H1 (cell line): ENCODE data around the gene RREB1. TPM values are rescaled to one million over a fixed set of nuclear protein-coding genes. Genes with fewer than 3 reads are reported as not detected.

ENCODE experiments used
- CTCF ChIA-PET: fragments of 300-600 bp; sonication (Branson Sonifier 250); formaldehyde crosslinking; loops from one replicate; lab custom pipeline; 2021; ENCODE audit not compliant: partially characterized antibody; lab: Charles Lee
- POLR2A ChIA-PET: fragments of 300-600 bp; sonication (Branson Sonifier 250); formaldehyde crosslinking; loops from one replicate; lab custom pipeline; 2021; ENCODE audit warnings: inconsistent platforms; ENCODE audit not compliant: partially characterized antibody; lab: Charles Lee
- DNase-seq, 2 experiments: peaks; one replicate each; pipeline versions ENCODE4 v3.0.0 to v3.0.0-alpha.2; 2010 to 2022; ENCODE audit warnings: low spot score in 2 of 2, low read depth in 1 of 2, mixed read lengths in 1 of 2
- FAIRE-seq: peaks from 2 replicates; lab custom pipeline; 2011; peaks lifted over from hg19 to GRCh38; lab: Jason Lieb, UNC
- H2AFZ ChIP-seq: 2 replicates; pipeline ENCODE4 v1.8.1; 2012; ENCODE audit warnings: low read length, inconsistent platforms
- H2AK5ac ChIP-seq: 2 replicates; pipeline ENCODE4 v1.6.1; 2013; ENCODE audit warnings: low read depth, low read length
- H2BK120ac ChIP-seq: replicated peaks from 2 replicates; pipeline ENCODE3; 2013; ENCODE audit warnings: low read depth, low read length, inconsistent platforms
- H2BK12ac ChIP-seq: 2 replicates; pipeline ENCODE4 v1.6.1; 2013; ENCODE audit warnings: low read depth, low read length
- H2BK15ac ChIP-seq: 2 replicates; pipeline ENCODE4 v1.6.1; 2013; ENCODE audit warnings: low read length
- H2BK20ac ChIP-seq: 2 replicates; pipeline ENCODE4 v1.6.1; 2013; ENCODE audit warnings: low read length
- H2BK5ac ChIP-seq: 2 replicates; pipeline ENCODE4 v1.6.1; 2013; ENCODE audit warnings: low read depth, low read length
- H3K14ac ChIP-seq: 2 replicates; pipeline ENCODE4 v1.6.1; 2013; ENCODE audit warnings: inconsistent platforms; ENCODE audit not compliant: insufficient read length
- H3K18ac ChIP-seq: 2 replicates; pipeline ENCODE4 v1.6.1; 2013; ENCODE audit warnings: low read length; ENCODE audit errors: extremely low read depth
- H3K23ac ChIP-seq: 2 replicates; pipeline ENCODE4 v1.6.1; 2013; ENCODE audit warnings: inconsistent platforms; ENCODE audit not compliant: insufficient read length
- H3K23me2 ChIP-seq: 2 replicates; pipeline ENCODE4 v1.6.1; 2013; ENCODE audit warnings: low read depth, low read length
- H3K27ac ChIP-seq: 2 replicates; pipeline ENCODE4 v1.6.1; 2011; ENCODE audit warnings: low read depth, low read length, inconsistent platforms
- H3K27me3 ChIP-seq, 4 experiments: replicated peaks in 1 of 4; 1 replicate in 1 of 4; 2 replicates in 3 of 4; pipeline versions ENCODE4 v1.6.1 to v1.8.1; 2011 to 2013; ENCODE audit warnings: low read length in 3 of 4, mild to moderate bottlenecking in 3 of 4, inconsistent platforms in 2 of 4, mixed read lengths in 2 of 4, moderate library complexity in 1 of 4; ENCODE audit not compliant: control insufficient read depth in 3 of 4, insufficient read depth in 3 of 4; ENCODE audit errors: extremely low read depth in 1 of 4
- H3K36me3 ChIP-seq, 4 experiments: 2 replicates each; pipeline versions ENCODE4 v1.6.1 to v1.8.1; 2011 to 2013; ENCODE audit warnings: mild to moderate bottlenecking in 4 of 4, low read length in 3 of 4, moderate library complexity in 2 of 4, control low read depth in 1 of 4, inconsistent platforms in 1 of 4; ENCODE audit not compliant: insufficient read depth in 4 of 4, control insufficient read depth in 2 of 4
- H3K4ac ChIP-seq: replicated peaks from 2 replicates; pipeline ENCODE3; 2013; ENCODE audit warnings: low read length, low read depth, mixed read lengths, inconsistent platforms; ENCODE audit not compliant: insufficient read length
- H3K4me1 ChIP-seq, 4 experiments: replicated peaks in 1 of 4; 1 replicate in 1 of 4; 2 replicates in 3 of 4; pipeline versions ENCODE4 v1.6.1 to v1.8.1; 2011 to 2013; ENCODE audit warnings: low read length in 3 of 4, inconsistent platforms in 2 of 4, mixed read lengths in 1 of 4; ENCODE audit not compliant: insufficient read depth in 4 of 4, control insufficient read depth in 3 of 4
- H3K4me2 ChIP-seq, 2 experiments: 2 replicates each; pipeline versions ENCODE4 v1.6.1 to v1.8.1; 2011 to 2013; ENCODE audit warnings: low read depth in 2 of 2, low read length in 2 of 2, control low read depth in 1 of 2, inconsistent platforms in 1 of 2, mild to moderate bottlenecking in 1 of 2; ENCODE audit not compliant: insufficient read depth in 1 of 2
- H3K4me3 ChIP-seq, 4 experiments: fragments of 200-600, 300-600 bp in 1 of 4; sonication (generic), shearing (Covaris generic), sonication (Bioruptor Twin) in 1 of 4; 2 replicates each; pipeline versions ENCODE4 v1.5.1 to v1.8.1; 2011 to 2016; ENCODE audit warnings: low read length in 4 of 4, low read depth in 3 of 4, control low read depth in 2 of 4, inconsistent platforms in 2 of 4, mild to moderate bottlenecking in 2 of 4, mixed read lengths in 1 of 4, moderate library complexity in 1 of 4; ENCODE audit not compliant: insufficient read depth in 2 of 4; ENCODE audit errors: extremely low read depth in 1 of 4
- H3K56ac ChIP-seq: replicated peaks from 2 replicates; pipeline ENCODE3; 2013; ENCODE audit warnings: low read depth, mild to moderate bottlenecking, mixed read lengths, low read length, inconsistent platforms; ENCODE audit not compliant: insufficient read length
- H3K79me1 ChIP-seq: 2 replicates; pipeline ENCODE4 v1.6.1; 2013; ENCODE audit warnings: low read depth, low read length, control low read depth
- H3K79me2 ChIP-seq, 2 experiments: 2 replicates each; pipeline versions ENCODE4 v1.6.1 to v1.8.1; 2012 to 2013; ENCODE audit warnings: low read length in 2 of 2, mild to moderate bottlenecking in 2 of 2, inconsistent platforms in 1 of 2; ENCODE audit not compliant: insufficient read depth in 2 of 2, control insufficient read depth in 1 of 2
- H3K9ac ChIP-seq, 4 experiments: replicated peaks in 1 of 4; 1 replicate in 1 of 4; 2 replicates in 3 of 4; pipeline versions ENCODE4 v1.6.1 to v1.8.1; 2011 to 2013; ENCODE audit warnings: low read depth in 3 of 4, low read length in 3 of 4, control low read depth in 2 of 4, mild to moderate bottlenecking in 2 of 4, moderate library complexity in 2 of 4, inconsistent platforms in 1 of 4; ENCODE audit errors: extremely low read depth in 1 of 4
- H3K9me3 ChIP-seq, 2 experiments: 2 replicates each; pipeline versions ENCODE4 v1.6.1 to v1.8.1; 2012 to 2013; ENCODE audit warnings: mild to moderate bottlenecking in 2 of 2, moderate library complexity in 2 of 2, control low read depth in 1 of 2, inconsistent platforms in 1 of 2, low read depth in 1 of 2, low read length in 1 of 2, mixed read lengths in 1 of 2; ENCODE audit not compliant: insufficient read depth in 2 of 2
- H4K20me1 ChIP-seq, 2 experiments: replicated peaks in 1 of 2; 2 replicates each; pipeline versions ENCODE3 to v1.8.1; 2011 to 2013; ENCODE audit warnings: inconsistent platforms in 2 of 2, low read length in 2 of 2, mild to moderate bottlenecking in 1 of 2; ENCODE audit not compliant: insufficient read depth in 2 of 2, control insufficient read depth in 1 of 2
- H4K5ac ChIP-seq: 2 replicates; pipeline ENCODE4 v1.6.1; 2013; ENCODE audit warnings: low read length, low read depth, mixed read lengths, inconsistent platforms; ENCODE audit not compliant: insufficient read length
- H4K8ac ChIP-seq: 2 replicates; pipeline ENCODE4 v1.8.0; 2013; ENCODE audit warnings: mild to moderate bottlenecking, moderate library complexity, low read length, inconsistent platforms; ENCODE audit not compliant: insufficient read depth; ENCODE audit errors: extremely low read depth
- H4K91ac ChIP-seq: replicated peaks from 2 replicates; pipeline ENCODE3; 2013; ENCODE audit warnings: low read length, mixed read lengths, inconsistent platforms; ENCODE audit not compliant: insufficient read length
- BRCA1 ChIP-seq: IDR thresholded peaks from 2 replicates; pipeline ENCODE4 v1.6.1; 2012; ENCODE audit warnings: low read depth, low read length, improper control_type of control experiment
- CHD2 ChIP-seq: IDR thresholded peaks from 2 replicates; pipeline ENCODE4 v1.6.1; 2012; ENCODE audit warnings: low read length, improper control_type of control experiment
- HDAC2 ChIP-seq, 2 experiments: fragments of 300-600 bp in 1 of 2; sonication (generic) in 1 of 2; IDR thresholded peaks; 2 replicates each; pipeline ENCODE4 v1.6.1; 2011 to 2012; ENCODE audit warnings: low read depth in 2 of 2, low read length in 2 of 2, mild to moderate bottlenecking in 2 of 2, moderate library complexity in 2 of 2, borderline replicate concordance in 1 of 2, inconsistent platforms in 1 of 2
- KDM4A ChIP-seq: IDR thresholded peaks from one replicate; pipeline ENCODE4 v1.7.1; 2012; ENCODE audit warnings: low read depth, mild to moderate bottlenecking, moderate library complexity, low read length, inconsistent platforms; ENCODE audit not compliant: severe bottlenecking
- PHF8 ChIP-seq: fragments of 200-600 bp; sonication (generic); conservative IDR thresholded peaks from 2 replicates; pipeline ENCODE4 v1.7.1; 2012; ENCODE audit warnings: low read depth, mild to moderate bottlenecking, inconsistent platforms, low read length, moderate library complexity
- POLR2A ChIP-seq, 2 experiments: IDR thresholded peaks; 1 replicate in 1 of 2; 2 replicates in 1 of 2; pipeline ENCODE4 v1.6.1; 2011; ENCODE audit warnings: low read depth in 2 of 2, low read length in 2 of 2, mild to moderate bottlenecking in 2 of 2; ENCODE audit errors: control extremely low read depth in 1 of 2
- POU5F1 ChIP-seq: IDR thresholded peaks from 2 replicates; pipeline ENCODE4 v1.6.1; 2011; ENCODE audit warnings: low read depth, mild to moderate bottlenecking, low read length, moderate library complexity
- RAD21 ChIP-seq, 2 experiments: IDR thresholded peaks in 1 of 2; conservative IDR thresholded peaks in 1 of 2; 2 replicates each; pipeline ENCODE4 v1.6.1; 2011; ENCODE audit warnings: low read depth in 2 of 2, low read length in 2 of 2, improper control_type of control experiment in 1 of 2, inconsistent platforms in 1 of 2, mild to moderate bottlenecking in 1 of 2, moderate library complexity in 1 of 2
- RNF2 ChIP-seq: fragments of 200-900, 300-1000 bp; sonication (generic); IDR thresholded peaks from 2 replicates; pipeline ENCODE4 v1.7.1; 2016; ENCODE audit warnings: borderline replicate concordance, low read depth, mild to moderate bottlenecking, antibody characterized with exemption, low read length; ENCODE audit not compliant: poor library complexity, severe bottlenecking; ENCODE audit errors: missing control alignments
- SUZ12 ChIP-seq: fragments of 200-600 bp; sonication (generic); IDR thresholded peaks from 2 replicates; pipeline ENCODE4 v1.6.1; 2012; ENCODE audit warnings: mild to moderate bottlenecking, inconsistent platforms, low read length, moderate library complexity, mixed read lengths
- TAF1 ChIP-seq: IDR thresholded peaks from 2 replicates; pipeline ENCODE4 v1.6.1; 2011; ENCODE audit warnings: mild to moderate bottlenecking, low read depth, low read length
- TAF7 ChIP-seq: optimal IDR thresholded peaks from 2 replicates; pipeline ENCODE3; 2011; ENCODE audit warnings: low read depth, mild to moderate bottlenecking, inconsistent platforms, low read length, moderate library complexity, borderline replicate concordance
- ZNF274 ChIP-seq: IDR thresholded peaks from 2 replicates; pipeline ENCODE4 v1.7.0; 2012; ENCODE audit warnings: low read length, borderline replicate concordance; ENCODE audit errors: extremely low read depth
- WGBS, 2 experiments: shearing (Covaris generic) in 1 of 2; methylation state at CpG; one replicate each; pipeline versions ENCODE4 v1.1.6 to v1.1.7; 2013 to 2015; ENCODE audit warnings: low lambda C conversion rate in 2 of 2, mixed read lengths in 2 of 2, inconsistent platforms in 1 of 2, low coverage in 1 of 2, missing lambda C conversion rate in 1 of 2; ENCODE audit not compliant: insufficient replicate concordance in 2 of 2, insufficient coverage in 1 of 2, insufficient read length in 1 of 2; ENCODE audit errors: extremely low coverage in 1 of 2, missing lambda C conversion rate in 1 of 2; 5-methylcytosine and 5-hydroxymethylcytosine counted together
- polyA plus RNA-seq, 7 experiments: library from polyadenylated mRNA; depleted of rRNA in 3 of 7; stranded (reverse) in 5 of 7; unstranded in 2 of 7; fragments of >200 nt in 5 of 7; fragments of 200-250 nt in 2 of 7; gene quantifications; 1 replicate in 5 of 7; 2 replicates in 1 of 7; 4 replicates in 1 of 7; pipeline versions ENCODE4 v1.2.1 to v1.2.3, GENCODE V29; 2011 to 2013; ENCODE audit warnings: missing spikeins in 2 of 7, mixed read lengths in 2 of 7
- total RNA-seq: library from RNA; stranded (reverse); fragmentation: NEBNext Ultra II Directional; extraction: Animal tissue kit (Norgen Biotek cat#: 25700); gene quantifications from 2 replicates; pipeline ENCODE4 v1.2.1, GENCODE V29; 2021

RREB1 gene
- total and polyA plus RNA-seq, 2 of the 8 experiments (the other 6 are each of a cell fraction or from before 2014, with no cell fraction given), result 3.9 to 34.7 TPM

- Histone ChIP-seq H2BK5ac (no peak overlapping the region), H3K9ac (no peak overlapping the region), H4K8ac (no peak overlapping the region), H3K79me2 (peaks cover 0 to 86% of the 10 kb centered on the region in 2 experiments; a peak in 2 of 4 replicates), H3K4me2 (no peak overlapping the region), H3K9me3 (no peaks in the 10 kb centered on the region), H3K36me3 (no peaks in the 10 kb centered on the region), H3K4me1 (peaks cover 0 to 11% (median 5%) of the 10 kb centered on the region in 4 experiments; a peak in 4 of 7 replicates), H3K27me3 (no peaks in the 10 kb centered on the region), H2AK5ac (no peak overlapping the region), H3K18ac (no peak overlapping the region), H2AFZ (no peak overlapping the region), H2BK20ac (no peak overlapping the region), H3K4ac (no peak overlapping the region), H3K23me2 (0 out of 2 replicates have a peak, but pooled peaks cover 2% of the 10 kb centered on the region), H2BK120ac (no peak overlapping the region), H2BK15ac (no peak overlapping the region), H3K23ac (no peak overlapping the region), H2BK12ac (no peak overlapping the region), H3K14ac (no peak overlapping the region), H4K91ac (no peak overlapping the region), H3K56ac (no peak overlapping the region), H3K27ac (no peak overlapping the region), H4K20me1 (peaks cover 7 to 9% of the 10 kb centered on the region in 2 experiments), H3K79me1 (peaks cover 27% of the 10 kb centered on the region), H4K5ac (no peak overlapping the region), H3K4me3 (no peak overlapping the region)
- no peak for FAIRE-seq
- POLR2A ChIA-PET, result interaction anchor here (0.9 to 3.0 kb wide), 2 partner anchors 10 to 14 kb away, joined by 3 to 14 read pairs; no protein-coding TSS in a partner anchor
- CTCF ChIA-PET, result interaction anchor here (0.5 to 0.9 kb wide), 3 partner anchors 16 to 184 kb away, joined by 3 to 5 read pairs (median 4); no protein-coding TSS in a partner anchor
- no peak for DNase-seq
- WGBS, 2 experiments, result 83 to 100% methylated on average over 1 to 4 of the region's 4 CpGs
- TF ChIP-seq POLR2A (IDR thresholded peaks at IDR 0.05; ENCODE audit: control extremely low read depth in 1 of 2, low read depth in 2 of 2, low read length in 2 of 2) (no peak), BRCA1 (no peak), TAF1 (no peak), TAF7 (no peak), RNF2 (no peak), KDM4A (no peak), ZNF274 (no peak), HDAC2 (IDR thresholded peaks at IDR 0.05; ENCODE audit: borderline replicate concordance in 1 of 2, low read depth in 2 of 2, low read length in 2 of 2) (no peak), SUZ12 (no peak), POU5F1 (no peak), RAD21 (IDR thresholded peaks at IDR 0.05 in 1 of 2, conservative IDR thresholded peaks at IDR 0.05 in 1 of 2; ENCODE audit: low read depth in 2 of 2, low read length in 2 of 2) (no peak), PHF8 (no peak), CHD2 (no peak)
Observed at GRCh38 chr6:7126754-7127153, 19.0 kb downstream of the RREB1 start.
